IMR-90 (cell line): Measurements from ENCODE around the gene TGFB1. TPM values are rescaled to one million over a fixed set of nuclear protein-coding genes. Genes with fewer than 3 reads are reported as not detected.
A peak's percentile ranks its signal among the peaks of the same experiment; 100 is the strongest.

Source experiments
- ATAC-seq: fragments of 200-7000 bp; cut with Tn5 transposase; 2 replicates; pipeline ENCODE4 v1.9.1; 2020; ENCODE audit warnings: low read depth, mild to moderate bottlenecking, moderate library complexity
- BruUV-seq: library from RNA; stranded (reverse); fragments of 400-500 nt; replicated peaks from 2 replicates; lab custom pipeline; 2021; lab: Mats Ljungman, UMichigan
- CTCF ChIA-PET: fragments of 300-600 bp; formaldehyde crosslinking; extraction: SDS; loops from one replicate; lab custom pipeline; 2021; ENCODE audit warnings: antibody characterized with exemption; lab: Yijun Ruan, JAX
- POLR2A ChIA-PET: fragments of 300-600 bp; sonication (Branson Sonifier 250); formaldehyde crosslinking; loops from one replicate; lab custom pipeline; 2022; ENCODE audit warnings: antibody characterized with exemption; ENCODE audit not compliant: unreplicated experiment; lab: Charles Lee
- DNase-seq: peaks from one replicate; pipeline ENCODE4 v3.0.0; 2013
- H2AFZ ChIP-seq: replicated peaks from 2 replicates; pipeline ENCODE3; 2013; ENCODE audit warnings: low read length, mild to moderate bottlenecking; ENCODE audit not compliant: poor library complexity
- H2AK5ac ChIP-seq: 2 replicates; pipeline ENCODE4 v1.6.1; 2013; ENCODE audit warnings: low read depth, low read length, inconsistent platforms
- H2AK9ac ChIP-seq: replicated peaks from 2 replicates; pipeline ENCODE3; 2013; ENCODE audit warnings: mild to moderate bottlenecking, low read depth, low read length, moderate library complexity; ENCODE audit not compliant: poor library complexity
- H2BK120ac ChIP-seq: 2 replicates; pipeline ENCODE4 v1.6.1; 2013; ENCODE audit warnings: low read depth, low read length, inconsistent platforms
- H2BK15ac ChIP-seq: 3 replicates; pipeline ENCODE4 v1.6.1; 2013; ENCODE audit warnings: low read depth, low read length, inconsistent platforms
- H2BK20ac ChIP-seq: 2 replicates; pipeline ENCODE4 v1.6.1; 2013; ENCODE audit warnings: low read depth, mild to moderate bottlenecking, inconsistent platforms, low read length, moderate library complexity
- H2BK5ac ChIP-seq: 2 replicates; pipeline ENCODE4 v1.6.1; 2013; ENCODE audit warnings: mild to moderate bottlenecking, low read depth, low read length, inconsistent platforms; ENCODE audit not compliant: poor library complexity, severe bottlenecking
- H3K14ac ChIP-seq: replicated peaks from 2 replicates; pipeline ENCODE4 v1.6.1; 2013; ENCODE audit warnings: low read depth, low read length, inconsistent platforms
- H3K18ac ChIP-seq: 2 replicates; pipeline ENCODE4 v1.6.1; 2013; ENCODE audit warnings: low read depth, low read length, control low read depth
- H3K23ac ChIP-seq: 2 replicates; pipeline ENCODE4 v1.6.1; 2013; ENCODE audit warnings: low read depth, low read length, inconsistent platforms
- H3K27ac ChIP-seq: 2 replicates; pipeline ENCODE4 v1.5.1; 2013; ENCODE audit warnings: mild to moderate bottlenecking, control low read depth, low read length; ENCODE audit not compliant: insufficient read depth
- H3K27me3 ChIP-seq: 2 replicates; pipeline ENCODE4 v1.6.1; 2013; ENCODE audit warnings: low read length; ENCODE audit not compliant: control insufficient read depth, insufficient read depth
- H3K36me3 ChIP-seq: 2 replicates; pipeline ENCODE4 v1.6.1; 2013; ENCODE audit warnings: low read length, mixed read lengths; ENCODE audit not compliant: control insufficient read depth, insufficient read depth
- H3K4ac ChIP-seq: 2 replicates; pipeline ENCODE4 v1.6.1; 2013; ENCODE audit warnings: low read depth, low read length, inconsistent platforms
- H3K4me1 ChIP-seq: 2 replicates; pipeline ENCODE4 v1.6.1; 2013; ENCODE audit warnings: low read length, mixed read lengths; ENCODE audit not compliant: control insufficient read depth, insufficient read depth
- H3K4me2 ChIP-seq: 2 replicates; pipeline ENCODE4 v1.6.1; 2013; ENCODE audit warnings: low read depth, mild to moderate bottlenecking, control low read depth, low read length, moderate library complexity
- H3K4me3 ChIP-seq: 2 replicates; pipeline ENCODE4 v1.5.1; 2013; ENCODE audit warnings: low read depth, mild to moderate bottlenecking, control low read depth, low read length, moderate library complexity; ENCODE audit not compliant: insufficient read depth
- H3K56ac ChIP-seq: 2 replicates; pipeline ENCODE4 v1.6.1; 2013; ENCODE audit warnings: low read length, inconsistent platforms; ENCODE audit not compliant: insufficient read depth; ENCODE audit errors: extremely low read depth
- H3K79me1 ChIP-seq, 2 experiments: 2 replicates each; pipeline ENCODE4 v1.6.1; 2013; ENCODE audit warnings: low read length in 2 of 2, inconsistent platforms in 1 of 2, low read depth in 1 of 2
- H3K9ac ChIP-seq: 2 replicates; pipeline ENCODE4 v1.6.1; 2013; ENCODE audit warnings: low read depth, low read length, control low read depth
- H3K9me1 ChIP-seq: 2 replicates; pipeline ENCODE4 v1.6.1; 2013; ENCODE audit warnings: low read length, inconsistent platforms; ENCODE audit not compliant: insufficient read depth
- H3K9me3 ChIP-seq: 2 replicates; pipeline ENCODE4 v1.6.1; 2013; ENCODE audit warnings: low read length; ENCODE audit not compliant: control insufficient read depth, insufficient read depth
- H4K20me1 ChIP-seq: 2 replicates; pipeline ENCODE4 v1.6.1; 2013; ENCODE audit warnings: low read length, inconsistent platforms; ENCODE audit not compliant: insufficient read depth
- H4K5ac ChIP-seq: 2 replicates; pipeline ENCODE4 v1.6.1; 2013; ENCODE audit warnings: mild to moderate bottlenecking, low read depth, low read length, control low read depth
- H4K8ac ChIP-seq, 2 experiments: 2 replicates each; pipeline ENCODE4 v1.6.1; 2013; ENCODE audit warnings: low read depth in 2 of 2, low read length in 2 of 2, control low read depth in 1 of 2, inconsistent platforms in 1 of 2
- H4K91ac ChIP-seq: 2 replicates; pipeline ENCODE4 v1.6.1; 2013; ENCODE audit warnings: low read depth, low read length, inconsistent platforms; ENCODE audit not compliant: insufficient read depth
- BHLHE40 ChIP-seq: fragments of 150-350 bp; IDR thresholded peaks from 2 replicates; pipeline ENCODE4 v1.6.1; 2016; ENCODE audit warnings: mild to moderate bottlenecking, low read depth, low read length
- MAZ ChIP-seq: IDR thresholded peaks from 2 replicates; pipeline ENCODE4 v1.6.1; 2012; ENCODE audit warnings: low read depth, mild to moderate bottlenecking, low read length, improper control_type of control experiment, moderate library complexity, borderline replicate concordance
- POLR2A ChIP-seq: IDR thresholded peaks from 2 replicates; pipeline ENCODE4 v1.6.1; 2012; ENCODE audit warnings: mild to moderate bottlenecking, low read depth, low read length
- RAD21 ChIP-seq: IDR thresholded peaks from 2 replicates; pipeline ENCODE4 v1.6.1; 2012; ENCODE audit warnings: low read length, improper control_type of control experiment
- WGBS, 2 experiments: methylation state at CpG; one replicate each; pipeline versions ENCODE4 v1.1.5 to v1.1.7; 2013; ENCODE audit warnings: missing lambda C conversion rate in 2 of 2; ENCODE audit not compliant: insufficient read length in 1 of 2; ENCODE audit errors: extremely low coverage in 2 of 2; 5-methylcytosine and 5-hydroxymethylcytosine counted together
- dilution Hi-C: fragments of 300-500 bp; cut with HindIII; formaldehyde crosslinking; loops from one replicate; pipeline ENCODE4 v1.14.3; 2018; ENCODE audit warnings: low sequenced_read_pairs; ENCODE audit not compliant: unreplicated experiment
- in situ Hi-C: fragments of 300-500 bp; cut with MboI; formaldehyde crosslinking; loops from 3 replicates; pipeline ENCODE4 v1.14.3; 2019; ENCODE audit warnings: low sequenced_read_pairs, inconsistent platforms, mixed read lengths
- intact Hi-C: fragments of 100-400 bp; cut with micrococcal nuclease; formaldehyde crosslinking; loops from 2 replicates; pipeline ENCODE4 v1.10.0; 2022
- polyA plus RNA-seq, 3 experiments: library from polyadenylated mRNA; depleted of rRNA; stranded (reverse); fragments of >200 nt; gene quantifications; 2 replicates each; pipeline ENCODE4 v1.2.3, GENCODE V29; 2012; ENCODE audit warnings: low replicate concordance in 1 of 3
- total RNA-seq: library from RNA; depleted of rRNA; stranded (reverse); fragments of >200 nt; gene quantifications from 2 replicates; pipeline ENCODE4 v1.2.3, GENCODE V29; 2012
- TF ChIP-seq, protein P1 (sequence below): fragments of 150-350 bp; IDR thresholded peaks from 2 replicates; pipeline ENCODE4 v1.6.1; 2016; ENCODE audit warnings: low read depth, mild to moderate bottlenecking, low read length, moderate library complexity, borderline replicate concordance
- TF ChIP-seq, protein P2 (sequence below): fragments of 150-350 bp; IDR thresholded peaks from 2 replicates; pipeline ENCODE4 v1.6.1; 2017; ENCODE audit warnings: mild to moderate bottlenecking, antibody characterized with exemption, low read length, low read depth

Gene TGFB1
- total and polyA plus RNA-seq, 2 of the 4 experiments (the other 2 are of a cell fraction) = 3.2 to 26.7 TPM

DNA sequence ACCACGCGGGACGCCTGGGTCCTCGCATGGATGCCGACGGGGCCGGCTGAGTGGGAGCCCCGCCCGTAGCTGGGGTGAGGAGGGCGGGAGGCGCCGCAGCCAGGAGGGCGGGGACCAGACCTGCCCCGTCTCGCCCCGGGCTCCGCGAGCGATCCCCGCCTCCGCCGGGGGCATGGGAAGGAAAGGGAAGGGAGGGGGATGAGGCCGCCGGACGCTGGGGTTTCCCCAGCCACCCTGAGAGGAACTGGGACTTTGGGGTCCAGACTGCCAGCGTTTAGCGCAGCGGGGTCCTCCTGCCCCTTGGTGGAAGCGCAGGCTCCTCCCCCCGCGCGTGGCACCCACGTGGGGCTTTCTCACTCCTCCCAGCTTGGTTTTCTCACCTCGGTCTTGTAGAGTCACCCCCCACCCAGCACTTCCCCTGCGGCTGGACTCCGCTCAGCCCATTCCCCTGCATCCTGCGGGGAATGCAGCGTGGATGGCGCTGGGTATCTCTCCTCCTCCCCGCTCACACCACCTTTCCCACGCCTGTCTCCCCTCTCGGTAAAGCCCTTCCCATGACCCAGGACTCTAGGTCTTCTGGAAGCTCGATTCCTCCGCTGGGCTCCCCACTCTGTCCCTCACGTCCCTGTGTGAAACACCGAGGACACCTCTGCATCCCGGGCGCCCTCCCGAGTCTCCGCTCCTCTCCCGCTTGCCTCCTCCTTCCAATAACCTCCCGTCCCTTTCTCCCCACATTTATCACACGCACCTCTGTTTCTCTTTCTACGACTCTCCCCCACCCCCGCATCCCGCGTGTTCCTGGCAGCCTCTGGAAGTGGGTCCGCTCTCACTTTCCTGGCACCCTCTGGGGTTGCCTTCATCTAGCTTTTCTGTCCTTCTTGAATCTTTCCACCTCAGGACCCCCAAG, 2.1 kb downstream of the TGFB1 start:
- H3K27ac ChIP-seq = peak overlapping the region; percentile 47
- WGBS, 2 experiments = 1% methylated on average over 28 of the region's 58 CpGs; no CpG with 5 or more reads in 1 of the 2 experiments
- no peaks in the 10 kb centered on the region for H3K9me3 ChIP-seq
- peak overlapping the region; percentile 73 for H3K4ac ChIP-seq
- H3K56ac ChIP-seq = peak overlapping the region; percentile 43; the same call in 1 of the 2 replicates
- ATAC-seq (peak; percentile 43), DNase-seq (peak; percentile 42)
- peak overlapping the region; percentile 91 for H2AFZ ChIP-seq
- peak overlapping the region; percentile 90 for H3K9ac ChIP-seq
- BruUV-seq = no TSS peak
- H4K20me1 ChIP-seq = peaks cover 56% of the 10 kb centered on the region
- H2AK9ac ChIP-seq = peak overlapping the region; percentile 98
- H4K8ac ChIP-seq = peak overlapping the region in 1 of 2 experiments; percentile 28; a peak in 1 of 4 replicates
- H3K18ac ChIP-seq = peak overlapping the region; percentile 26; the same call in 1 of the 2 replicates
- intact Hi-C loops = loop anchor here (1.0 to 5.0 kb wide), 4 partner anchors 28 to 89 kb away; partner anchors contain the start of genes BCKDHA, CCDC97, EXOSC5 and HNRNPUL1
- peak overlapping the region; percentile 88 for H3K14ac ChIP-seq
- ChIA-PET POLR2A (interaction anchor here (0.6 to 0.8 kb wide), 2 partner anchors 29 to 314 kb away, joined by 3 to 7 read pairs; no protein-coding TSS in a partner anchor), CTCF (interaction anchor here (0.9 to 1.0 kb wide), 2 partner anchors 27 to 30 kb away, joined by 3 to 4 read pairs; no protein-coding TSS in a partner anchor)
- peaks cover 4% of the 10 kb centered on the region for H3K36me3 ChIP-seq
- peak overlapping the region; percentile 39 for H4K91ac ChIP-seq
- H4K5ac ChIP-seq = no peak overlapping the region
- H2BK5ac ChIP-seq = peak overlapping the region; percentile 32
- in situ Hi-C loops = no loop called here
- H2BK20ac ChIP-seq = no peak overlapping the region
- peak overlapping the region; percentile 68 for H2AK5ac ChIP-seq
- dilution Hi-C loops = no loop called here
- no peak for TF ChIP-seq RAD21
- peak; percentile 76; the same call in 1 of the 2 replicates for TF ChIP-seq MAZ
- TF ChIP-seq POLR2A = peak; percentile 74; the same call in 1 of the 2 replicates
- TF ChIP-seq BHLHE40 = peak; percentile 30; the same call in 1 of the 2 replicates
- TF ChIP-seq, protein P1, sequence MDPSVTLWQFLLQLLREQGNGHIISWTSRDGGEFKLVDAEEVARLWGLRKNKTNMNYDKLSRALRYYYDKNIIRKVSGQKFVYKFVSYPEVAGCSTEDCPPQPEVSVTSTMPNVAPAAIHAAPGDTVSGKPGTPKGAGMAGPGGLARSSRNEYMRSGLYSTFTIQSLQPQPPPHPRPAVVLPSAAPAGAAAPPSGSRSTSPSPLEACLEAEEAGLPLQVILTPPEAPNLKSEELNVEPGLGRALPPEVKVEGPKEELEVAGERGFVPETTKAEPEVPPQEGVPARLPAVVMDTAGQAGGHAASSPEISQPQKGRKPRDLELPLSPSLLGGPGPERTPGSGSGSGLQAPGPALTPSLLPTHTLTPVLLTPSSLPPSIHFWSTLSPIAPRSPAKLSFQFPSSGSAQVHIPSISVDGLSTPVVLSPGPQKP = no peak
- TF ChIP-seq, protein P2, sequence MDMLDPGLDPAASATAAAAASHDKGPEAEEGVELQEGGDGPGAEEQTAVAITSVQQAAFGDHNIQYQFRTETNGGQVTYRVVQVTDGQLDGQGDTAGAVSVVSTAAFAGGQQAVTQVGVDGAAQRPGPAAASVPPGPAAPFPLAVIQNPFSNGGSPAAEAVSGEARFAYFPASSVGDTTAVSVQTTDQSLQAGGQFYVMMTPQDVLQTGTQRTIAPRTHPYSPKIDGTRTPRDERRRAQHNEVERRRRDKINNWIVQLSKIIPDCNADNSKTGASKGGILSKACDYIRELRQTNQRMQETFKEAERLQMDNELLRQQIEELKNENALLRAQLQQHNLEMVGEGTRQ = peak; percentile 85
- no peaks in the 10 kb centered on the region for H3K27me3 ChIP-seq
- peak overlapping the region; percentile 98 for H3K4me2 ChIP-seq
- H3K79me1 ChIP-seq = peaks cover 19 to 61% of the 10 kb centered on the region in 2 experiments; a peak in 3 of 4 replicates
- peak overlapping the region; percentile 52; the same call in 1 of the 2 replicates for H2BK120ac ChIP-seq
- H3K4me1 ChIP-seq = no peaks in the 10 kb centered on the region
- peak overlapping the region; percentile 76 for H3K4me3 ChIP-seq
- H3K23ac ChIP-seq = peak overlapping the region; percentile 79
- no peaks in the 10 kb centered on the region for H3K9me1 ChIP-seq
- no peak overlapping the region for H2BK15ac ChIP-seq
